Mesothelial cell of epicardium (in vitro differentiated cells): Measurements from ENCODE around the gene CAST. TPM values are rescaled to one million over a fixed set of nuclear protein-coding genes. Genes with fewer than 3 reads are reported as not detected.
A peak's percentile ranks its signal among the peaks of the same experiment; 100 is the strongest.

Experiments
- DNase-seq, 2 experiments: peaks; one replicate each; pipeline ENCODE4 v3.0.0; 2021; ENCODE audit warnings: low spot score in 2 of 2; ENCODE audit not compliant: unreplicated experiment in 2 of 2
- H3K27ac Mint-ChIP-seq: 2 replicates; pipeline ENCODE4 v1.8.0; 2021; ENCODE audit warnings: mixed read lengths
- H3K27me3 Mint-ChIP-seq: 2 replicates; pipeline ENCODE4 v1.8.0; 2021; ENCODE audit warnings: low read depth, mixed read lengths
- H3K36me3 Mint-ChIP-seq: 2 replicates; pipeline ENCODE4 v1.8.0; 2021; ENCODE audit warnings: mixed read lengths
- H3K4me1 Mint-ChIP-seq: 2 replicates; pipeline ENCODE4 v1.8.0; 2021; ENCODE audit warnings: mixed read lengths
- H3K4me3 Mint-ChIP-seq: 2 replicates; pipeline ENCODE4 v1.8.0; 2021; ENCODE audit warnings: mild to moderate bottlenecking, moderate library complexity, mixed read lengths
- H3K9me3 Mint-ChIP-seq: 2 replicates; pipeline ENCODE4 v1.8.0; 2021; ENCODE audit warnings: mixed read lengths
- CTCF ChIP-seq: fragments of 200-600 bp; sonication (generic); IDR thresholded peaks from one replicate; pipeline ENCODE4 v1.5.0; 2021; ENCODE audit warnings: antibody characterized with exemption; ENCODE audit not compliant: unreplicated experiment
- total RNA-seq: library from RNA; stranded (reverse); gene quantifications from 3 replicates; pipeline ENCODE4 v1.2.1, GENCODE V29; 2021

CAST gene
- total RNA-seq, 1 donor from 2014 or later, result 132 TPM

GRCh38 chr5:96640696-96641095 is 21.5 kb upstream of the CAST start:
- peak overlapping the region; percentile 83 for H3K27ac Mint-ChIP-seq
- no peaks in the 10 kb centered on the region for H3K27me3 Mint-ChIP-seq
- H3K9me3 Mint-ChIP-seq, result no peaks in the 10 kb centered on the region
- peaks cover 55% of the 10 kb centered on the region for H3K4me1 Mint-ChIP-seq
- no peak overlapping the region for H3K4me3 Mint-ChIP-seq
- no peaks in the 10 kb centered on the region for H3K36me3 Mint-ChIP-seq
- no peak for DNase-seq
- no peak for TF ChIP-seq CTCF

- H3K27ac Mint-ChIP-seq, result peak overlapping the region; percentile 90
- H3K4me1 Mint-ChIP-seq, result peaks cover 58% of the 10 kb centered on the region
- TF ChIP-seq CTCF, result no peak
- H3K4me3 Mint-ChIP-seq, result no peak overlapping the region
- H3K27me3 Mint-ChIP-seq, result no peaks in the 10 kb centered on the region
- no peak for DNase-seq
- no peaks in the 10 kb centered on the region for H3K36me3 Mint-ChIP-seq
- no peaks in the 10 kb centered on the region for H3K9me3 Mint-ChIP-seq
Observed at GRCh38 chr5:96641368-96642280, 20.6 kb upstream of the CAST start.

GRCh38 chr5:96642281-96642640 is 19.9 kb upstream of the CAST start:
- Mint-ChIP-seq H3K27me3 (no peaks in the 10 kb centered on the region), H3K4me3 (no peak overlapping the region), H3K4me1 (peaks cover 60% of the 10 kb centered on the region), H3K27ac (peak overlapping the region; percentile 90), H3K36me3 (no peaks in the 10 kb centered on the region), H3K9me3 (no peaks in the 10 kb centered on the region)
- TF ChIP-seq CTCF, result no peak
- no peak for DNase-seq

- DNase-seq, result no peak
- TF ChIP-seq CTCF, result no peak
- Mint-ChIP-seq H3K9me3 (no peaks in the 10 kb centered on the region), H3K27ac (peak overlapping the region; percentile 79), H3K36me3 (no peaks in the 10 kb centered on the region), H3K4me3 (no peak overlapping the region), H3K4me1 (peaks cover 69% of the 10 kb centered on the region), H3K27me3 (no peaks in the 10 kb centered on the region)
Observed at GRCh38 chr5:96645091-96645490, 17.1 kb upstream of the CAST start.

GRCh38 chr5:96648023-96648422 is 14.2 kb upstream of the CAST start:
- no peak overlapping the region for H3K4me3 Mint-ChIP-seq
- H3K36me3 Mint-ChIP-seq, result no peaks in the 10 kb centered on the region
- no peaks in the 10 kb centered on the region for H3K27me3 Mint-ChIP-seq
- peaks cover 73% of the 10 kb centered on the region for H3K4me1 Mint-ChIP-seq
- H3K27ac Mint-ChIP-seq, result peak overlapping the region; percentile 68
- TF ChIP-seq CTCF, result no peak
- DNase-seq, result no peak
- no peaks in the 10 kb centered on the region for H3K9me3 Mint-ChIP-seq
